Stimulated activated CD8-positive, alpha-beta memory T cell treated with anti-CD3 and anti-CD28 coated beads, Interleukin-4, amount 100 ng/mL, for 1 hour (primary cell): ENCODE results near the gene NR2E1.

Experiments
- DNase-seq, 2 donors: peaks; one replicate each; pipeline ENCODE4 v3.0.0-alpha.2; 2020; ENCODE audit warnings: low read depth in 2 of 2, low spot score in 1 of 2

Gene NR2E1

DNA sequence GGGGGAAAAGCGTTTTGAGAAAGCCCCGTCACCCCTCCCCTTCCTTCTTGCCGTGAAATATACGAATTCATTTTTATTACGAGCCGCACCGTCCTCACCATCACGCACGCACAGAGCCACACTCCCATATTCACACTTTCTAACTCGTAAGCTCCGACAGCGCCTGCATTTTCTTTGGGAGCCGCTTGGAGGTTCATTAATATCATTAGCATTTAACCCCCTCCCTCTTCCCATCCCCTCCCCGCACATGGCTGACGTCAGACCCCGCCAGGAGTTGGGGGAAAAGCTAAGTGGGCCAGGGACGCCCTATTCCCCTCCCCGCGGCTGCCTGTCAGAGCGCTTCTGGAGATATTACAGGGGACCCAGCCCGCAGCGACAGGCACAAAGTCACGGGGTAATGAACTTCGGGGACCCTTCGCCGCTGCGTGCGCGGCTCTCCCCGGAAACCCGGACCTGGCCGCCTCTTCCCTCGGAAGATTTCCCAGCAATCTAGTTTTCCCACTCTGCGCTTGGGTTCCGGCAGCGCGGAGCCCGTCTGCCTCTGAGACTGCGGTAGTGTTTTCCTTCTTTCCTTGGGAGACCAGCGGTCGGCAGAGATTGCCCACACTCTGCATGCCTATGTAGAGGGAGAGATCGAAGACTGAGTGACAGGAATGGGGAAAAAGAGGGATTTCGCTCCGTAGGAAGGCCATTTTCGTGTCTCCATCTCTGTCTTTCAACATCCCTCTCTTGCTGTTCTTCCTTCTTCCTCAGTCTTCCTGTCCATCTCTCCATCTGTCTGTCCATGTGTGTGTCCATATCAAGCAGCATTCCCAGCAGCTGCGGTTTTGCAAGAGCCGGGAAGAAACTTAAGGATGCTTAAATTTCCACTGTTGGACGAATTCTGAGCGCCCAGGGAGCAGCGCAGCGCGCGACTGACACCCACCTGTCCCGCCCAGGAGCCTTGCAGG, at the start of gene NR2E1:
Gene NR2E1 (plus strand): TSS at position 309 of the 950 bp plus-strand sequence. CDS start 744 bp downstream, outside the sequence.
- no peak for DNase-seq

DNA sequence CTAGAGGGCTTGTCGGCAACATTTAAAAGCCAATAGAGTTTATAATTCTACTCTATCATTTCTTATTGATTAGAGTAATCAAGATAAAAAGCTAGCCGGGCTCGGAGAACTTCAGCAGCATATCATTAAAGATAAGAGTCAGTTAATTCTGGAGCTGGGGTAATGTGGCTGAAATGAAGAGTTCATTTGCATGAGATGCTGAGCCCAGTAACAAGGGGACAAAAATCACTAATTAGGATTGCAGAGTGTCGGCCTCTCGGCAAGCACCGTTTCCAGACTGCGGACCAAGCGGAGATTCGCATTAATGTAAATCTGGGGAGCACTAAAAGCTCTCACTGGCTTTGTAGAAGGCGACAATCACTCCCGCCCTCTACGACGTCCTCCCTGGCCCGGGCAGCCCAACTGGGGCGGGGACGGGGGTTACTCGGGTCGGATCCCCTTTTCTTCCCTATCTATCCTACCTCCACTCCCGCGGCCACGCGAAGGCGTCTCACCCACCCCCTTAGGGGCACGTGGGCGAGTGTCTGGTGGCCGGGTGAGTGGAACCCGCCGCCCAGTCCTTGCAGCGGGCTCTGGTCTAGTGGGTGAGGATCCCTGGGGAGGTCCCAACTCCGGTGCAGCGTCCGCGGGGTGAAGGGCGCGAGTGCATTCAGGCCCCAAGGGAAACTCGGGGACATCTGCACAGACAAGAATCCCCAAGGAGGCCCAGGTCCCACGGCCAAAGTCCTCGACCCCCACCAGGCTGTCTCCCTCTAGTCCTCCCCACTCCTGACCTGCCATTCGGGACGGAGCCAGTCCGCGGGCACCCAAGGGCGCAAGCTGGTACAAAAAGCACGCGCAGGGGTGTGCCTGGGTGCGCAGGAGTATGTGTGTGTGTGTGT, 49.0 kb upstream of the NR2E1 start:
- no peak for DNase-seq

DNA sequence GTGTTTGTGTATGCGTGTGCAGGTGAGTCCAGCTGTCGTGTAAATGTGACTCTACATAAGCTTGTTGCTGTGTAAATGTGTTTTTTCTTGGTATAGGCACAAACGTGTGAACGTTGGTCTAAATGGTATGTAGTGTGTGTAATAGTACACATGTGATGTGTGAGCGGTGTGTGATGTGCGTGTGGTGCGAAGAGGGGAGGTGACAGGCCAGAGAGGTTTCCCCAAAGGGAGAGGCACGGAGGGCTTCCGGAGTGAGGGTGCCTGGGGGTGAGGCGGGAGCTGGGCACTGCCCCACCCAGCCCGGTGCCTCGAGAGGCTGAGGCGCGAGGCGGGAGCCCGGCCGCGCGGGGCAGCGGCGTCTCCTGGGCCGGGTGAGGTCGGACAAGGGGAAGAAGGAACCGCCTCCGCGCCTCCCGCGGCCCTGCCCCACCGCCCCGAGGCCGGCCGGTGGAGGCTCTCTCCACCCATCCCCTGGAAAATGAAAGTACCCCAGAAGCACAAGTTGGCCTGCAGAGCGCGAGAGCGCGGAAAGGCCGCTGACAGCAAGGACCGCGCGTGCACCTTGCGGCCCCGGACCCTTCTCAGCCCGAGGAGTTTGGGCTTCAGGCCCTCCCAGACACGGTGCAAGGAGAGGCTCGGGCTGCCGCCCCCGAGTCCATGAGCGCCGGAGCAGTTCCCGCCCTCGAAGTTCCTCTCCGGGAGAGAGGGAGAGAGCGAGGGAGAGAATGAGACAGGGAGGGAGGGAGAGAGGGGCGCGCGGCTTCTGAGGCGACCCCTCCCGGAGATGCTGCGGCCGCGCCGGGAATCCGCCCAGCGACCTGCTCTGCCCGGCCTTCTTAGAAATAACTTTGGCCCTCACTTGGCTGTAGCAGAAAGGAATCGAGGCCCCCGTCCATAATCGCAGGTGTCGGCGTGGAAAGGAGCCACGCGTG, 48.1 kb upstream of the NR2E1 start:
- DNase-seq = no peak

DNA sequence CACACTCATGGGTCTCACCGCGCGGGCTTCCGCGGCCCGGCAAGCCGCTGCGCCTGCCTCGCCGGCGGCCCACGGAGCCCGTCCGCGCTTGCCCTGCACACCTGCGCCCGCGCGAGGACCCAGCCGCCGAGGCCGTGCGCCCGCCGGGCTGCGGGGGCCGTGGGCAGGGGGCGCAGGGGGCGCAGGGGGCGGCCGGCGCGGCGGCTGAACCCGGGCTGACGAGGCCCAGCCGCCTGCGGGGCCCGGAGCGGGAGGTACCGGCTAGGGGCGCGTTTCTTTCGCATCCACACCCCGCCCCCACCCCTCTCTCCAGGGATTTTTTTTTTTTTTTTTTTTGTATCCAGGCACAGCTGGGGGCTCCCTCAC, 47.5 kb upstream of the NR2E1 start:
- DNase-seq = no peak

DNA sequence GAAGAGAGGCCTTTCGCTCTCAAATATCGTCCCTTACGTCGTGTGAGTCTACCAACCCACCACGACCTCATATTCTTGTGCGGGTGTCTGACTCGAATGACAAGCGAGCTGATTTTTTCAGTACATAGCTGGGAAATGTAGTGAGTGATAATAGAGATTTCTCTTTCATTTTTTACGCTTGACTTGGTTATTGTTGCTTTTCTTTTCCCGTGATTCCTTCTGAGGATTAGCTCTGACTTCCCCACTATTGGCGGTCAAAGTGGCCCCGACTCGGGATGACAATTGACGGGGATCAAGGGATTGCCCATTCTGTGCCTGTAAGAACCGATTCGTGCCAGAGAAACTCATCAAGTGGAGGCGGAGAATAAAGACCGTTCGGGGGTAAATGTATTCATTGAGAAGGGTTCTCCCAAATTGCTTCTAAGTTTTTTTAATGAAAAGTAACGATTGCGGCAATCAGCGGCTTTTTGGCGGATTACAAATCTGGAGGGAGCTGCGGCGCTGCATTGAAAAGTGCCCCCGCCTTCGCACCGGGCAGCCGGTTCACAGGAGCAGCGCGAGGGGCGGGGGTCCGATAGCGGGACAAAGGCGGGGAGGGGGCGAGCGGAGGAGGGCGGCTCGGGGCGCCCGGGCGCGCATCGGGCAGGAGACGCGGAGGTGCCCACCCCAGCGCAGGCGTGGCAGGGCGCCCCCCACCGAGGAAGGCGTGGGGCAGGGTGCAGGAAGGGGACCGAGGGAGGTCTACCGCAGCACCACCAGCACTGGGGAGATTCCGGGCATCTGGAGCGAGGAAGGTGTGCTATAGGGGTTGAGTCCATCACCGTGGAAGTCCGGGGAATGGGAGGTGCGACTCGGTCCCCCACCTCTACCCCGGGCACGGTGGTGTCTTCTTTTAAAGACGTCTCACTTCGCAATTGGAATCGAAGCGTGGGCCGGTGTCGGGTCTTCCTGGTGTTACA, 46.7 kb upstream of the NR2E1 start:
- DNase-seq = no peak

DNA sequence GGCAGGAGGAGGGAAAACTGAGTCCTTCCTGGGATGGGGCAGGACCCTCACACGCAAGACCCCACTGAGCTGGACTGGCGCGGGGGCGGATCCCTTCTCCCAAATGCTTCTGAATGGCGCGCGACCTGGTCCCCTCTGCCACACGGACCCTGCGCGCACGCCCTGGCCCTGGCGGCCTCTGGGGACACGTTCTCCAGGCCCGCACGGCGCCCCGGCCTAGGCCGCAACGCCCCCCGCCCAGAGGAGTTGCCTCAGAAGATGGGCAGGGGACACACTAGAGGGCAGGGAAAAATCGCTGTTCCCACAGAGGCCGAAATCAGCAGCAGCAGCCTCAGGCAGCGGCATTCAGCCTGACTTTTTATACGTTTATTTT, 46.1 kb upstream of the NR2E1 start:
- no peak for DNase-seq

DNA sequence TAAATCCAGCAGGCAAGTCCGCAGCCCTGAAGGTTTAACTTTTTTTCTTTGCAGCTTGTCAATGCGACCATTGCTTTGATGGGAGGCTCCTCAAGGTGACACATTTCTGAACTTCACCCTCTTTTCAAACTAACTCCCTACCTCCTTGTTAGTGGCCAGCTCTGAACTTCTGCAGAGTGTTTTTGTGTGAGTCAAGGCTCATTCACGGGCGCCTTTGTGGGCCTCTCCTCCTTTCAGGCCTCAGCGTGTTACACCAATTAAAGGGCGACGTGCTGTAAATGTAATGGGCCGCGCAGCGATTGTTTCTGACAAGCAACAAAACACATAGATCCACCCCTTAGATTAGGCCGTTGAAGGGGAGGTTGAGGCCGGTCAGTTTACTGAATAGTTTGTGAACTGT, 45.5 kb upstream of the NR2E1 start:
- no peak for DNase-seq

DNA sequence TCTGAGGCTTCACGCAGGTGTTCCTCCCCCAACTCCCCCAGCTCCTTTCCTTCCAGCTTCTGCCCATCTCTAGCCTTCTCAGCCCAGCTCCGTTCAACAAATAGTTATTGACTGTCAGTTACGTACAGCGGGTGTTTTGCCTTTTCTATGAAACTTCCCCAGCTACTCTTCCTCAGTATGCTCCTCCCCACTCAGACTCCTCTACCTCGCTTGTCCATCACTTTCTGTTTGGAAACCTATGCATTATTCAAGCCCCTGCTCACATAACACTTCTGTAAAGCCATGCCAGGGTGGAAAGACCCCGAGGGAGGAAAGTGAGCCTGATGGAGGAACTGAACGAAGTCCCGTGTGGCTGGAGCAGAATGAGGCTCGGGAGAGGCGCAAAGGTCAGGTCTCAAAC, 44.2 kb upstream of the NR2E1 start:
- DNase-seq = no peak

DNA sequence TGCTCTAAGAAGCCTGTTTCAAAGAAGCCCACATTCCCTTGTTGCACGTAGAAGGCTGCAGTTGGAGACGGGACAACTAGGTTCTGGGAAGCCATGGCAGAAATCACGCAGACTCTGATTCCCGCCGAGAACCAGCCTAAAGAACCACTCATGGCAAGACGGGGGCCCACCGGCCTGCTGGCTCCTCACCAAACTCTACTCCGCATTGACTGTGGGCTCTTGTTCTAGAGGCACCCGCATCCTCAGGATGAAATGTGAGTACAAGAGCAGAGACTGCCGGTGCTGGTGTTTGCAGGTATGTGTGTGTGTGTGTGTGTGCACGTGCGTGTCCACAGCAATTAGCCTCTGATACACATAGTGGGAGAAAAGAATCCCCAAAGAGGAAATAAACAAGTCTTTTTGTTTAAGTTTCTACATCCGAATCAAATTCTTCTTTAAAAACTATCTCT, 42.3 kb upstream of the NR2E1 start:
- DNase-seq = no peak

DNA sequence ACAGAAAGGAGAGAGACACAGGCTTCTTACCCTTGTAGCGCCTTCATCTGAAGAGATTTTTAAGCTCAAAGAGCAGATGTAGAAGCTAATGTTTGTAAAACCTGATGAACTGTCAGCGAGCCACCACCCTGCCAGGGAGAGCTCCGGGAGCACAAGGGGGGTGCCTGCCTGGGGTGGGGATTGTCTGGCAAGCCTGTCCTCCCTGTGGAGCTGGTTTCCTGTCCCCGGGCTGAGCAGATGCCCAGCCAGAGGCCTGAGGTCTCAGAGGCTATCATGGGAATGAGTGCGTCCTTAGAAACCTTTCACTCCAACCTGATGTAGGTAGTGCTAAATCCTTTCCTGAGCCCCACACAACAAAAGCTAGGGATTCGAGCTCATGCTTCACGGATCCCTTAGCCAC, 41.9 kb upstream of the NR2E1 start:
- no peak for DNase-seq

DNA sequence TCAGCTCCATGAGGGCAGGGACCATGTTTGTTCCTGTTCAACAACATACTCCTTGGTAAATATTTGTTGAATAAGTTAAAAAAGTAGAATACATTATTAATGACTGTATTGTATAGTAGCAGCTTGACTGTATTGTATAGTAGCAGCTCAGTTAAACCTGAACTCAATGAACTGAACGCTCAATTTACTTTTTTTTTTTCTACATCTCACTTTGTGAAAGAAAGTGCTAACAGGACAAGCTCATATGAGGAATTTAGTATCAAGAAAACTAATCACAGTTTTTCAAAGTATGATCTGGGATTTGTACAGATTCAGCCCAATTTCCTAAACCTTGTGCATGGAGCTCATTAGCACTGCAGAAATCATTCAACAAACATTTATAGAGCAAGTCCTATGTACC, 38.8 kb upstream of the NR2E1 start:
- no peak for DNase-seq

DNA sequence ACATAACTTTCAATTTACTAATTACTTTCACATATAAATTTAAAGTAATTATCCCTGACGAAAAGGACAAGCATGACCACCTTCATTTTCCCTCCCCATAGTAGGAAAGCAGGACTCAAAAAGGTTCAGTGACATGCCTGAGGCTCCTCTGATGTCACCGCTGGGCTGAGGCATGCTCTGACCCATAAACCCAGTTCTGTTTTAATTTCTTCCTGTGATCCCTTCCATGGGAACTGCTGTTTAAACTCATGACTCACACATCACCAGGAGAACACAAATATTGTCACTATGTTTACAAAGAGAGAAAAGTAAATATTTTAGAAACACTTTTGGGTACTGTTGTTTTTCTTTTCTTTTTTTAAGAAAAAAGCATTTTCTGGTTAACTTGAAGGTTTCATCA, 38.0 kb upstream of the NR2E1 start:
- DNase-seq = no peak

DNA sequence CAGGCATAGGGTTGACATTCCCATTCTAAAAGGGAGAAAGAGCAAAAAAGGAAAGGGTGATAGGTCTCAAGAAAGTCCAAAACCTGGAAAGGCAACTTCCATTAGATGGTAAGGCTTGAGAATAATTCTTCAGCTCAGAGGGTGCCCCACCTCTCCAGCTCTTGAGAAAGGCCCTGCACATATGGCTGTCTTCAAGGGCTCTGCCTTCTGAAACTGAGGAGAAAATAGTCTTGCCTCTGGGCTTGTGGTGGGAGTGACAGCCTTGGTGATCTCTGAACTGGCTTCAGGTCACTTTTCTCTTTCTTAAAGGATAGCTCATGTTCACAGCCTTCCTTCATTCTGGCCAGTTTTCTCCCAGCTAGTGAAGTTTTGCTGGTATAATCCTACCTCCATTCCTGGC, 35.6 kb upstream of the NR2E1 start:
- DNase-seq = no peak

DNA sequence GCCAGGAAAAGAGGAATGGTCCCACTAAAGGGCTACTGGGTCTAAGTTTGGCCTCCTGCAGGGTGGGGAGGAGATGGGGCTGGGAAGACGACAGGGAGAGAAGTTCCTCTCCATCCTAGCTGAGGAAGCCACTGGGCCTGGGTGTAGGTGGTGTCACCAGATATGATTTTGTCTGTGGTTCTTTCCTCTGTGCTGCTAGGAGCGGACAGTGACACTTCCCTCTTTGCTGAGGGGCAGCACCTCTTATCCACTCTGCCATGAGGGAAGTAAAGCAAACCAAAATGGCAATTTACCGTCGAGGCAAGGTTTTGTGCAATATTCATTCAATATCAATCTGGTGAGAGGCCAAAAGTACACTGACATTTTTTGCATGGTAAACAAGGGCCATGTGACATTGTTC, 33.0 kb upstream of the NR2E1 start:
- no peak for DNase-seq

DNA sequence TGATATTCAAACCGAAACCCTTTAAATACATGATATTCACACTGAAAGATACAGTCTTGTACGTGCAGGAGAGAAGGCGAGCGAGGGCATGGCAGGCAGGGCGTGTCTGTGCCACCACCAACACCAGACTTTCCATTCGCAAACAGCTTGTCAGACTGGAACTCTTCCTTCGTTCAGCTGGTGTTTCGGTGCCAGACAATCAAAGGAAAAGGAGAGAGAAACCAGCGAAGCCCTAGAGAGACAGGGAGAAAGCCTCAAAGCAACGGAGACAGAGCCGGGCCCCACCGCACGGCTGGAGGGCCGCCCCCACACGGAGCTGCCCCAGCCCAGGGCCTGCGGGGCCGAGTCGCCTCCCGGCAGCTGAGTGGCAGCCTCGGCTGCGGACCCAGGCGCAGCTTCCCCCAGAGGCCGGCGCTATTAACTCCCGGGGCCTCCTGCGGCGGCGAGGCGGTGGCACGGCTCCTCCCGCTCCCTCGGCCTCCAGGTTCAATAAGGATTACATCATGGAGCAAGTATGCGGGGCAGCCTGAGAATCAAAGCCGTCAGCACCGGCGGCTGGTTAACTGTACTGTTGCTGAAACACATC, 32.1 kb upstream of the NR2E1 start:
- no peak for DNase-seq

DNA sequence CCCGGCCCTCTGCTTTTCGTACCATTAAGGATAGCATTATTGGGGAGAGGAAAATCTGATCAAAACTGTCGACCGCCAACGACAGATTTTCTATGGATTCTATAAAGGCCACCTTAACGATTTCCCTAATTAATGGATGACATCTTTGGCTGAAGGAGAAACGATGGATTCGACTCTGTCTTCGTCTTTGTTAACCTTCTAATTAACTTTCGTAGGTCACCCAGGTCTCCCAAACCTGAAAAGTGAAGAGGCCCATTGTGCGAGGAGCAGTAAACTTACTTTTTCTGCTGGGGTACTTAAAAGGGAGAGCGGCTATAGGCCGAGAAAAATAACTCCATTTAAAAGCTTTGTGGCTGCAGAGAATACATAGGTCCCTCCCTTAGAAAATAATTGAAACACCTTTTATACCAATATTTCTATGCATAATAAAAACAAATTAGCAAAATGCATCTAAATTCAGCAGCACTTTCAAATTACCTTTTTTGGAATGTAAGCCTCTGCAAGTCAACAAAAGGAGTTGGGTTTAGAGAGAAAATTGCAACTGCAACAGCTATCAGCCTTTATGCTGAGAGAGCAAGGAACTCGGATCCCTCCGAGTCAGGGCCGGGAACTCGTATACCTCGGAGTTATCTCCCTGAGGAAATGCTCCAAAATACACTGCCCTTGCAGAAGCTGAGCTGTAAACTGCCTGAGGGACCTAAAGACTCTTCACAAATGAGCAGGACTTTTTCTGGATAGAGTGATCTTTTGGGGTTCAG, 31.4 kb upstream of the NR2E1 start:
- DNase-seq = no peak

DNA sequence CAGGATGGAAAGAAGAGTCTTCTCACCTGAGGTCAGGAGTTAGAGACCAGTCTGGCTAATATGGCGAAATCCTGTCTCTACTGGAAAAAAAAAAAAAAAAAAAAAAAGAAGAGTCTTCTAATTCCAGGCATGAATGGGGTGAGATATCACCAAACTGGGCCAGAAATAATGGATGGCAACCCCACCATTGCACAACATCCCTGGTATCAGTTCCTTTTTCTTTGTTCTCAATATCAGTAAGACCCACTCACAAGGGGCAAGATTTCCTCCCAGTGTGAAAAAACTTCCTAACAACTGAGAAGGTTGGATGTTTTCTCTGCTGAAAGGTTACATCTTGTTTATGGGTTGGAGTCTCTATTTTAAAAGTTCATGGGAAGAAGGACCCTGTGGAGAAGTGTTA, 23.6 kb upstream of the NR2E1 start:
- DNase-seq = no peak

DNA sequence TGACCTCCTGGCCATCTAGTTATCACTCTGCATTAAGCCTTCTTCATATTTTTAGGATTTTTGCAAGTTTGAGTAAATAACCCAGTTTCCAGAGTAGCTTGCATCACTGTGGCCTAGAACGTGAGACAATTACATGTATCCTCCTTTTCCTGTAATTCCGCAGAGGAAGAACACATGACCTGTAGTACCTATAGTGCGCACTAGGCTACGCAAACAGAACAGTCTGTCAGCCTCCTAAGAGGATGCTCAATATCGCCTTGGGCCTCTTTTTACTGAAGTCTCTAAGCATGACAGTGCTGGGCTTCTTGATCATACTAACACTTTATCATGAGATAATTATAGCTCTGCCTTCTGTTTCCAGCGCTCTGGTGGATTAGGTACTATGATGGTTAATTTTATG, 20.2 kb upstream of the NR2E1 start:
- no peak for DNase-seq

DNA sequence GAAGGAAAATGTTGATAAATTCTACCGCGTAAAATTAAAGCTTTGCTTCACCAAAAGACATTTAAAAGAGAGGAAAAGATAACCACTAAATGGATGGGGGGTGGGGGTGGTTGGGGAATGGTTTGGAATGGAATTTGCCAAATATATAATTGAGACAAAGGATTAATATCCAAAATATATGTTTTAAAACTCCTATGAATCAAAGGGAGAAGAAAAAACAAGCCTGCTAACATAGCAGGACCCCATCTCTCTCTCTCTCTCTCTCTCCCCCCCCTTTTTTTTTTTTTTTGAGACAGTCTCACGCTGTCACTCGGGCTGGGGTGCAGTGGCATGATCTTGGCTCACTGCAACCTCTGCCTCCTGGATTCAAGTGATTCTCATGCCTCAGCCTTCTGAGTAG, 13.4 kb upstream of the NR2E1 start:
- no peak for DNase-seq
